ENCODE data around the gene HTR1D.
"Not testable (repeated sequence)": the region's sequence is repeated elsewhere in the genome, so short reads cannot be mapped to it uniquely, and the experiment has no call there.

The HTR1D gene

GRCh38 chr1:23237508-23237907, 20.2 kb upstream of the HTR1D start:
- peaks cover 22 to 36% of the 10 kb centered on the region in 2 donors for H3K27me3 Mint-ChIP-seq
- no peaks in the 10 kb centered on the region for H3K9me3 Mint-ChIP-seq
- ATAC-seq (replicated peaks) (no peak), DNase-seq (no peak)
- H3K4me1 Mint-ChIP-seq (ENCODE audit: low read depth in 2 of 2) = no peaks in the 10 kb centered on the region
- peaks cover 3% of the 10 kb centered on the region for H3K36me3 Mint-ChIP-seq (ENCODE audit: insufficient read depth)
- no peak overlapping the region for H3K4me3 Mint-ChIP-seq
- no peak overlapping the region for H3K27ac Mint-ChIP-seq

DNA sequence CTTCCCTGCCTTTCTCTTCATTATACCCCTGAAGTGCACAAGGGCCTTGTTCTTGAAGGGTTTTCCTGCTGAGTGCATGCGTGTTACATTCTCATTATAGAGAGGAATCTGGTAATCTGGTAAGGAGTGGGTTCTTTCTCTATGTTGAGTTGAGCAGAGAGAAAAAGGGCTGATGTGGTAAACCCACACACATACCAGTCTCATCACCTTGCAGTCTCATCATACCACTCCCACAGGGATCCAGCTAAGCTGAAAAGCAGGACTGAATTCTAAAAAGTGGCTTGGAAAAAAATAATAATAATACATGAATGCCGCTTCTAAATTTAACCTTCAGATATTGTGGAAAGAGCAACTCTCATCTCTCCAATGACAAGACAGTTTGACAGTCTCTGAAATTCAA, 10.5 kb upstream of the HTR1D start:
- H3K36me3 Mint-ChIP-seq (ENCODE audit: insufficient read depth) = no peaks in the 10 kb centered on the region
- H3K9me3 Mint-ChIP-seq = no peaks in the 10 kb centered on the region
- ATAC-seq (replicated peaks) (no peak), DNase-seq (no peak)
- H3K27me3 Mint-ChIP-seq = peaks cover 35 to 46% of the 10 kb centered on the region in 2 donors
- H3K4me3 Mint-ChIP-seq = no peak overlapping the region
- H3K4me1 Mint-ChIP-seq (ENCODE audit: low read depth in 2 of 2) = no peaks in the 10 kb centered on the region
- no peak overlapping the region for H3K27ac Mint-ChIP-seq

DNA sequence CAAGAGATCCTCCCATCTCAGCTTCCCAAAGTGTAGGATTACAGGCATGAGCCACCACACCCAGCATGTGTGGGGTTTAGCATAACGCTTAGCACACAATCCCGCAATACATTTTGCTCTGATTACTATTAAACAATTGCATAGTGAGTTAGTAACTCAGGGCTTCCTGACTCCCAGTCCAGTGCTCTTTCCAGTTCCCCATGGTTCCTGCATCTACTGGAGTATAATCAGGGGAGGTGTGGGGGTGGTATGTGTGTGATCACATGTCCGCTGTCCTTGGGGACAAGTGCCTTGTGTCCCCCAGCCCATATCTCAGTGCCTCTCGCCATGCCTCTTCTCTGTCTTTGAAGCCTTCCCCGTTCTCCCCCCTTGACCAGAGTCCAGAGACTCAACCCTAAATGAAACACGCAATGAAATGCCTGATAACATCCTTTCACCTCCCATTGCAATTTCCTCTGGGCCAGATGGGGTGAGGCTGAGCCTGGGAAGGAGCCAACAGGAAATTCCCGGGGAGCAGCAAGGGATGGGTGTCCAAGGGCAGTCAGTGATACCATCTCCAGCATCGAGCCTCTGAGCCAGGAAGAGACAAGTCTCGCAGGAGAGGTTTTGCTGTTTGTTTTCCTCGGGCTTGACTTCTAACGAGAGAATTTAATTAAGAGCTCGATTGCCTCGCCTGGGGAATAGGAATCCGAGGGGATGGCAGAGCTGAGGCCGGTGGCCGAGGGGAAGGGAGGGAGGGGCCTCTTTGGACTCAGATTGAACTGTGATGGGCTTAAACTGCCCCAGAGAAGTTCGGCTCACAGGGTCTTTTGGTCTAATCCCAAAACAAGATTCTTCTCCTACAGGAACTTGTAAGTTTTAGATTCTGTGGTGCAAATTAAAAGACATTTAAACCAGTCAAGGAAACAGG, 7.7 kb upstream of the HTR1D start:
- Mint-ChIP-seq H3K4me3 (no peak overlapping the region), H3K9me3 (no peaks in the 10 kb centered on the region), H3K4me1 (ENCODE audit: low read depth in 2 of 2) (no peaks in the 10 kb centered on the region), H3K27ac (no peak overlapping the region), H3K36me3 (ENCODE audit: insufficient read depth) (no peaks in the 10 kb centered on the region), H3K27me3 (peaks cover 32 to 60% of the 10 kb centered on the region in 2 donors)
- DNase-seq (no peak), ATAC-seq (replicated peaks) (no peak)

GRCh38 chr1:23223963-23224362, 6.7 kb upstream of the HTR1D start:
- not testable (repeated sequence) for H3K4me3 Mint-ChIP-seq; DNase-seq; ATAC-seq (replicated peaks); H3K36me3 Mint-ChIP-seq (ENCODE audit: insufficient read depth); H3K9me3 Mint-ChIP-seq; H3K4me1 Mint-ChIP-seq (ENCODE audit: low read depth in 2 of 2); H3K27ac Mint-ChIP-seq
- peaks cover 39 to 71% of the 10 kb centered on the region in 2 donors for H3K27me3 Mint-ChIP-seq

GRCh38 chr1:23223490-23223951, 6.2 kb upstream of the HTR1D start:
- peaks cover 43 to 75% of the 10 kb centered on the region in 2 donors for H3K27me3 Mint-ChIP-seq
- not testable (repeated sequence) for DNase-seq

DNA sequence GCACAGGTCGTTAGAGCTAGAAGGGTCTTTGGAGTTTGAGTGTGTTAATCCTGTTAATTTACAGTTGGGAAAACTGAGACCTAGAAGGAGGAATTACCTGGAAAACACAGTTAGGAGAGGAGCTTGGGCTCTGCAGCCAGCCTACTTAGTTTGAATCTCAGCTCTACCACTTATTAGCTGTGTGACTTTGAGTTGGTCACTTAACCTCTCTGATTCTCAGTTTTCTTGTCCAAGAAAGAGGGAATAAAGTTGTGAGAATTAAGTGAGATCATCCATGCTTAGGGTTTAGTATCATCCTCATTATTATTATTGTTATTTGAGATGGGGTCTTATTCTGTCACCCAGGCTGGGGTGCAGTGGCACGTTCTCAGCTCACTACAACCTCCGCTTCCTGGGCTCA, 5.4 kb upstream of the HTR1D start:
- Mint-ChIP-seq H3K4me3 (no peak overlapping the region), H3K9me3 (no peaks in the 10 kb centered on the region), H3K27ac (no peak overlapping the region), H3K27me3 (peaks cover 50 to 83% of the 10 kb centered on the region in 2 donors), H3K4me1 (ENCODE audit: low read depth in 2 of 2) (peaks cover 1 to 3% of the 10 kb centered on the region in 2 donors), H3K36me3 (ENCODE audit: insufficient read depth) (no peaks in the 10 kb centered on the region)
- ATAC-seq (replicated peaks) (no peak), DNase-seq (no peak)

More at GRCh38 chr1:23223490-23223951, 6.2 kb upstream of the HTR1D start:
- not testable (repeated sequence) for H3K9me3 Mint-ChIP-seq; H3K4me3 Mint-ChIP-seq; H3K4me1 Mint-ChIP-seq (ENCODE audit: low read depth in 2 of 2); H3K36me3 Mint-ChIP-seq (ENCODE audit: insufficient read depth); H3K27ac Mint-ChIP-seq; ATAC-seq (replicated peaks)

DNA sequence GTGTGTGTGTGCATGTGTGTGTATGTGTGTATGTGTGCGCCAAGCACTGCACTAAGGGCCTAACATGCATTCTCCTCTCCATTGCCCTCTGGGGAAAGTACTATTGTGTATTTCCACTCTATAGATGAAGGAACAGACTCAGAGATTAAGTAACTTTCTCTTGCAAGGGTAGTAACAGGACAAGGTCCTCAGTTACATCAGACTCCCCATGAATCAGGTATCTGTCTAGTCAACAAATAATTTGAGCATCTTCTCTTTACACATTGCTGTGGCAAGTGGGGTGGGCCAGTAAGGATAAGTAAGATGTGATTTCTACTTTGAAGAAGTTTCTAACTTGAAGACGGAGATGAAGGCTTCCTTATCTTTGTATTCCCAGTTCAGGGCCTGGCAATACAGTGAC, 5.0 kb upstream of the HTR1D start:
- Mint-ChIP-seq H3K4me3 (no peak overlapping the region), H3K4me1 (ENCODE audit: low read depth in 2 of 2) (peaks cover 3 to 4% of the 10 kb centered on the region in 2 donors), H3K36me3 (ENCODE audit: insufficient read depth) (no peaks in the 10 kb centered on the region), H3K27me3 (peaks cover 54 to 87% of the 10 kb centered on the region in 2 donors), H3K9me3 (no peaks in the 10 kb centered on the region), H3K27ac (no peak overlapping the region)
- no peak for ATAC-seq (replicated peaks)
- no peak for DNase-seq

DNA sequence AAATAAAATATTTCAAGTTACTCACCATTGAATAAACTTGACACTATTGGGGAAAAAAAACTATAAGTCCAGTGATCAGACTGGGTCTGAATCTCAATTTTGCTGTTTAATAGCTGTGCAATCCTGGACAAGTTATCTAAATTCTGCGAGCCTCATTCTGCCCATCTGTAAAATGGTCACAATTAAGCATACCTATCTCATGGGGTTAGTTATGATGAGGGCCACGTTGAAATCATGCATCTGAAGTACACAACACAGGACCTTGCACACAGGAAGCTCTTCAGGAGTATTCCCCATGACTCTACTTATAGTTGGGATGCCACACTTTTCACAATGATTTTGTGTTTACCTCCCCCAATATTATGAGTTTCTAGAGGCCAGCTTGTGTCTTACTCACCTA, 3.8 kb upstream of the HTR1D start:
- Mint-ChIP-seq H3K27ac (no peak overlapping the region), H3K27me3 (peaks cover 46 to 81% of the 10 kb centered on the region in 2 donors), H3K9me3 (no peaks in the 10 kb centered on the region), H3K36me3 (ENCODE audit: insufficient read depth) (no peaks in the 10 kb centered on the region), H3K4me3 (no peak overlapping the region), H3K4me1 (ENCODE audit: low read depth in 2 of 2) (peaks cover 3 to 4% of the 10 kb centered on the region in 2 donors)
- ATAC-seq (replicated peaks) (no peak), DNase-seq (no peak)

DNA sequence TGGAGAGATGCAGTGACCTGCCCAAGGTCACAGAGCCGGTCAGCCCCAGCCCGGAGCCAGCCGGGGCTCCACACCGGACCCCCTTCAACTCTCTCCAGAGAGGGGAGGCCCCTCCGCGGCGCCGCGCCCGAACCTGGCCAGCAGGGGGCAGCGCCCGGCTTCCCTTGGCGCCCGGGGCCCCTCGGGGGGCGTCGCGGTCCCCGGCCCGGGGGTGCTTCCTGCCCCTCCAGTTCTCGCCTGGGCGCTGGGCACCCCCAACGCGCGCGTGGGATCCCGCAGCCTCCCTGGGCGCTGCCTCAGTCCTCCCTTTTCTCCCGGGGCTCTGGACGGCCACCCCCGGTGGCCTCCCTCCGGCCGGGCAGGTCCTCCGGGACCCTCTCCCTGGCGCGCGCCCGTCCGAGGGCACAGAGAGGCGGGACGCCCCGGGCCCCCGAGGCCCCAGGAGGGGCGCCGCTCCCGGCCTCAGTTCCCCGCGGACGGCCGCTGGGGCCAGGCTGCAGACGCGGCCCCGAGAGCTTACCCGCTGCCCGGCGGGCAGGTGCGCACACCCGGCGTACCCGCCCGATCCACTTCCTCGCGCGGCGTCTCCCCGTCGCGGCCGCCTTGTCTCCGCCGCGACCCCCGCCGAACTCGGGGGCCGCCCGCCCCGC, 406 bp downstream of the HTR1D start:
- peak; percentile 17 to 28 (median 19) for DNase-seq
- no peaks in the 10 kb centered on the region for H3K9me3 Mint-ChIP-seq
- H3K36me3 Mint-ChIP-seq (ENCODE audit: insufficient read depth) = no peaks in the 10 kb centered on the region
- H3K4me1 Mint-ChIP-seq (ENCODE audit: low read depth in 2 of 2) = peaks cover 3 to 4% of the 10 kb centered on the region in 2 donors
- H3K27ac Mint-ChIP-seq = no peak overlapping the region
- peaks cover 52 to 91% of the 10 kb centered on the region in 2 donors for H3K27me3 Mint-ChIP-seq
- ATAC-seq (replicated peaks) = peak; percentile 63
- peak overlapping the region; percentile 31 to 65 for H3K4me3 Mint-ChIP-seq

DNA sequence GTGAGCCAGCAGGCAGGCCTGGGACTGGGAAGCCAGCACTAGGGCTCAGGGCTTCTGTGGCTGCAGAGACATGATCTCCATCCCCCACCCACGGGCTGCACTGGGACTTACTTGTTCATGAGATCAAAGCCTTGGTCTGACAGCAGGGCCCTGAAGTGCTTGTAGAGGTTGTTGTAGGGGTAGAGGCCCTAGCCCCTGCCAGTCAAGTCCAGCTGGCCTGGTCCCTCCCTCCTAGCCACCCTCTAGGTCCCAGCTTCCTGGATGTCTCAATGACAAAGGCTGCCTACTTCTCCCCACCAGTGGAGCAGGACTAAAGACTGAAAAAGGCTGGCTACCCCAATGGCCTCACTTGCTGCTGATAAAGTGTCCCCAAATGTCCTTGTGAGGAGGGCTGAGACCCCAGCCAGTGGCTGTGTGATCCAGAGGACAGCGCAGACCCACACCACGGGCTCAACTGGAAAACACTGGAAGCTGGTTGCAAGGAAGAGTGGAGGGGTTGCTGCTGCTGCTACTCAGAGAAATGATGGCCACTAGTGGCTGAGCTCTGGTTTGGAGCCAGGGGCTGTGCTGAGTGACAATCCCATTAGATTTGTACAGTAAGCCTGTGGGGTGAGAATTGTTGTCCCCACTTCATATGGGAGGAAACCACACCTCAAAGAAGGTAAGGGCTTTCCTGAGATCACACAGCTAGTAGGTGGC, 1.4 kb downstream of the HTR1D start:
- Mint-ChIP-seq H3K27ac (no peak overlapping the region), H3K36me3 (ENCODE audit: insufficient read depth) (no peaks in the 10 kb centered on the region), H3K4me1 (ENCODE audit: low read depth in 2 of 2) (peaks cover 3 to 4% of the 10 kb centered on the region in 2 donors), H3K9me3 (no peaks in the 10 kb centered on the region), H3K27me3 (peaks cover 49 to 87% of the 10 kb centered on the region in 2 donors), H3K4me3 (peak overlapping the region in 1 of 2 donors; percentile 31)
- ATAC-seq (replicated peaks) = no peak
- no peak for DNase-seq

DNA sequence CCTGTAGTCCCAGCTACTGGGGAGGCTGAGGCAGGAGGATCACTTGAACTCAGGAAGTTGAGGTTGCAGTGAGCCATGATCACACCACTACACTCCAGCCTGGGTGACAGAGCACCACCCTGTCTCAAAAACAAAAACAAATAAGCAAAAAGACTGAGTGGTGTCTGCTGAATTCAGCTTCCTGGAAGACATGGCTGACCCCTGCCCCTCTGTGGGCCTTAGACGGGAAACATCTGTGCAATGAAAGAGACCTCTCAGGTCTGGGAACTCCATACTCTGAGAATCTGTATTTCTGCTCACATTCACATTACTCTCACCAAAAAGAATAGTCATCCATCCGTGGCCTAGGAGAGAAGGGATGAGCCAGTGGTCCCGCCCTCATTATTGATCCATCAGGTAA, 2.0 kb downstream of the HTR1D start:
- H3K4me3 Mint-ChIP-seq = no peak overlapping the region
- H3K9me3 Mint-ChIP-seq = no peaks in the 10 kb centered on the region
- DNase-seq (no peak), ATAC-seq (replicated peaks) (no peak)
- no peaks in the 10 kb centered on the region for H3K36me3 Mint-ChIP-seq (ENCODE audit: insufficient read depth)
- H3K27me3 Mint-ChIP-seq = peaks cover 49 to 81% of the 10 kb centered on the region in 2 donors
- peaks cover 3 to 4% of the 10 kb centered on the region in 2 donors for H3K4me1 Mint-ChIP-seq (ENCODE audit: low read depth in 2 of 2)
- no peak overlapping the region for H3K27ac Mint-ChIP-seq

DNA sequence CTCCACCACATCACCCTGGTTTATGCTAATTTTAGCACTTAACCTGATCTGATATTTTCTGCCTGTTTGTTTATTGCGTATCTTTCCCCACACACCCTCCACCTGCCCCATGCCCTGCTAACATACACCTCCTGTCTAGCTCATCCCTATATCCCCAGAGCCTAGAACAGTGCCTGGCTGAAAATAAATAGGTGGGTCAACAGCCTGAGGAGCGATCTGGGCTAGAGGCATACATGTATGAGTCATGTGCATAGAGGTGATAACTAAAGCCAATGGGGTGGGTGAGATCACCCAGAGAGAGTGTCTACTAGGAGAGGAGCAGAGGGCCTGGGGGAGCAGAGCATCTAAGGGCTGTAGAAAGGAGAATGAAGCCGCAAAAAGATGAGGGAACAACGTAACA, 2.7 kb downstream of the HTR1D start:
- H3K27me3 Mint-ChIP-seq = peaks cover 48 to 75% of the 10 kb centered on the region in 2 donors
- no peak overlapping the region for H3K4me3 Mint-ChIP-seq

GRCh38 chr1:23211955-23212354, 5.3 kb downstream of the HTR1D start:
- Mint-ChIP-seq H3K27ac (no peak overlapping the region), H3K36me3 (ENCODE audit: insufficient read depth) (no peaks in the 10 kb centered on the region), H3K27me3 (peaks cover 27 to 51% of the 10 kb centered on the region in 2 donors), H3K9me3 (no peaks in the 10 kb centered on the region), H3K4me1 (ENCODE audit: low read depth in 2 of 2) (peaks cover 0 to 6% of the 10 kb centered on the region in 2 donors), H3K4me3 (no peak overlapping the region)
- ATAC-seq (replicated peaks) (no peak), DNase-seq (no peak)

More for the DNA sequence above, 2.7 kb downstream of the HTR1D start:
- H3K27ac Mint-ChIP-seq = no peak overlapping the region
- no peaks in the 10 kb centered on the region for H3K9me3 Mint-ChIP-seq
- no peaks in the 10 kb centered on the region for H3K36me3 Mint-ChIP-seq (ENCODE audit: insufficient read depth)
- DNase-seq = no peak
- ATAC-seq (replicated peaks) = no peak
- peaks cover 4 to 9% of the 10 kb centered on the region in 2 donors for H3K4me1 Mint-ChIP-seq (ENCODE audit: low read depth in 2 of 2)

Measured in effector memory CD8-positive, alpha-beta T cell (primary cell).